ENCODE data around the gene PIGH.
"Not testable (repeated sequence)": the region's sequence is repeated elsewhere in the genome, so short reads cannot be mapped to it uniquely, and the experiment has no call there.

Gene PIGH

DNA sequence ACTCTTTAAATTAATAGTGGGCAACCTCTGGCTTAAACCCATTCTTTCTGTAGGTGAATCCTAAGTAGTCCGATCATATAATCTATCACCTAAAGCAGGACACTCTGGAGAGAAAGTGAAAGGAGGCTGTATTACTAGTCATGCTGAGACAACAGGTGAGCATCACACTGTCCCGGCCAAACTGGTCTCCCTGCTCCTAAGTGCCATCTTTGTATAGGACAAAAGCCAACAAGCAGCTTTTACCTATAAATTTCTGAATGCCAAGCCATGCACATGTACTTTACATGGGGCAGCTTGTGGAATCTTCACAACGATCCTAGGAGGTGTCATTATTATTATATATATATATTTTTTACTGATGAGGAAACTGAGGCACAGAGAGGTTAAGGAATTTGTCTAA lies 48.9 kb downstream of the PIGH start:
- DNase-seq (ENCODE audit: low read depth): no peak

GRCh38 chr14:67549734-67550133 lies 50.3 kb downstream of the PIGH start:
- no peak for DNase-seq (ENCODE audit: low read depth)

GRCh38 chr14:67547224-67547780 lies 52.8 kb downstream of the PIGH start:
- no peak for DNase-seq (ENCODE audit: low read depth)

DNA sequence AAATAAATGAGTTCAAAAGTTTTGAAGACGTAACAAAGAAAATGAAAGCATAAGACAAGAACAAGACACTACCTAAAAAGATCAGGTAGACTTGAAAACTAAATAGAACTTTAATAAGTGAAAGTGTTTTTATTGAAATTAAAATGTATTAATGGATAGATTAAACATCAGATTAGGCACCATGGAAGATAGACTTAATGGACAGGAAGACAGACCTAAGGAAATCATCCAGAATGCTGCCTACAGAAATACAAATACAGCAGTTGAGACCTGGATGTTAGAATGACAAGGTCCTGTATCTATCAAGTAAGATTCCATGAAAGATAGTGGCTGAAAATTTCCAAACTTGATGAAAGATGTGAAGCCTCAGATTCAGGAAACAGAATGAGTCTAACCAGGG lies 55.5 kb downstream of the PIGH start:
- DNase-seq (ENCODE audit: low read depth): no peak

- not testable (repeated sequence) for DNase-seq (ENCODE audit: low read depth)
These were observed 57.4 kb downstream of the PIGH start for GRCh38 chr14:67542620-67543019.

GRCh38 chr14:67541448-67542387 lies 58.4 kb downstream of the PIGH start:
- DNase-seq (ENCODE audit: low read depth): no peak

Measured in stimulated activated CD4-positive, alpha-beta T cell treated with anti-CD3 and anti-CD28 coated beads, Interleukin-2, amount 100 ng/mL, for 4 hours (primary cell).